PFSK-1 (cell line): ENCODE data around the gene VSIG10.

ENCODE experiments used
- POLR2AphosphoS5 ChIP-seq: IDR thresholded peaks from 2 replicates; pipeline ENCODE4 v1.6.1; 2012; ENCODE audit warnings: low read depth, mild to moderate bottlenecking, control low read depth, low read length, moderate library complexity
- SIN3A ChIP-seq: IDR thresholded peaks from 2 replicates; pipeline ENCODE4 v1.6.1; 2012; ENCODE audit warnings: mild to moderate bottlenecking, low read length, moderate library complexity, borderline replicate concordance; ENCODE audit not compliant: insufficient read depth

DNA sequence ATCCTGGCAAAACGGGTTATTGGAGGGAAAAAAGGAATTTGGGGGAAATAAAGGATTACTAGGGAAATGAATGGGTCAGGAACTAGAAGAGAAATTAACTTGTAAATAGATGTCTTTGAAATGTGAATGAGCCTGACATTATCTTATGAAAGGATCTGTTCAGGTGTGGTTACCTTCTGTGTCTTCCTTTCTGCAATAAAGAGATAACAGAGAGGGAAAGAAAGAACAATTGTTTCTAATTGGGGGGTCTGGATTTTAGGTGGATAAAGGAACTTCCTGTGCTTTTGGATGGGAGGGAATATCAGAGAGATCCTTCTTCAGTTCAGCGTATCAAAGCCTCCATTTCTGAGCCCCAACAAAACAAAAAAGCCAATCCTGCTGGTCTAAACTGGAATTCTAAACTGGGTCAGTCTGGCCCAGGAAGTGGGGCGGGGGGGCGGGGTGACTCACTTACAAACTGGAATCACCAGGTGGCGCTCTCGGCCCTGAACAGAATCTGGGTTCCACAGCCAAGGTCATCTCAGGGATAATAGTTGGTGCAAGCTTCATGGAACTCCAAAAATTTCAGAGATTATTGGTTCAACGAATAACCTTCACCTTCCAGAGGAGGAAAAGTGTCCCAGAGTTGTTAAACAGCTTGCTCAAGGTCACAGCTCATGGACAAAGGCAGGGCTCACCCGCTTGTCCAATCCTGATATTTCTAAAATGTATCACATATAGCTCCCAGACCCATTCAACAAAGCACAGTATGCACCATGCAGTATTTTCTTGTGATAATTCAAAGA lies 17.0 kb upstream of the VSIG10 start:
- TF ChIP-seq POLR2AphosphoS5: no peak
- no peak for TF ChIP-seq SIN3A
